H9 (cell line): ENCODE data around the gene SGIP1. TPM values are rescaled to one million over a fixed set of nuclear protein-coding genes. Genes with fewer than 3 reads are reported as not detected.

Source experiments
- DNase-seq: peaks from one replicate; pipeline ENCODE4 v3.0.0-alpha.2; 2017
- H2AFZ ChIP-seq: one replicate; pipeline ENCODE4 v1.6.1; 2013; ENCODE audit warnings: mild to moderate bottlenecking, low read length, control low read depth, moderate library complexity
- H2AK5ac ChIP-seq: 2 replicates; pipeline ENCODE4 v1.6.1; 2013; ENCODE audit warnings: low read length, control low read depth, mixed read lengths; ENCODE audit not compliant: insufficient read length
- H2BK120ac ChIP-seq: one replicate; pipeline ENCODE4 v1.6.1; 2013; ENCODE audit warnings: low read depth, mild to moderate bottlenecking, low read length, control low read depth, inconsistent platforms; ENCODE audit not compliant: poor library complexity, severe bottlenecking
- H2BK12ac ChIP-seq: 2 replicates; pipeline ENCODE4 v1.6.1; 2013; ENCODE audit warnings: low read length, control low read depth, mixed read lengths, low read depth; ENCODE audit not compliant: insufficient read length
- H2BK15ac ChIP-seq: 2 replicates; pipeline ENCODE4 v1.6.1; 2013; ENCODE audit warnings: low read depth, low read length, control low read depth
- H2BK20ac ChIP-seq: one replicate; pipeline ENCODE4 v1.6.1; 2013; ENCODE audit warnings: low read depth, mild to moderate bottlenecking, low read length, control low read depth, inconsistent platforms; ENCODE audit not compliant: poor library complexity, severe bottlenecking
- H2BK5ac ChIP-seq: 2 replicates; pipeline ENCODE4 v1.6.1; 2013; ENCODE audit warnings: low read length, control low read depth, mixed read lengths; ENCODE audit not compliant: insufficient read length
- H3K14ac ChIP-seq: 2 replicates; pipeline ENCODE4 v1.6.1; 2013; ENCODE audit warnings: low read length, control low read depth; ENCODE audit not compliant: insufficient read depth
- H3K18ac ChIP-seq: 2 replicates; pipeline ENCODE4 v1.6.1; 2013; ENCODE audit warnings: low read depth, mild to moderate bottlenecking, mixed read lengths, low read length, control low read depth; ENCODE audit not compliant: insufficient read length
- H3K23ac ChIP-seq: 2 replicates; pipeline ENCODE4 v1.6.1; 2013; ENCODE audit warnings: low read length, control low read depth, mixed read lengths, low read depth; ENCODE audit not compliant: insufficient read length
- H3K23me2 ChIP-seq: 2 replicates; pipeline ENCODE4 v1.6.1; 2013; ENCODE audit warnings: low read depth, mild to moderate bottlenecking, mixed read lengths, low read length, control low read depth; ENCODE audit not compliant: insufficient read length, poor library complexity, severe bottlenecking
- H3K27ac ChIP-seq: 2 replicates; pipeline ENCODE4 v1.5.1; 2013; ENCODE audit warnings: low read length, control low read depth, mixed read lengths, low read depth; ENCODE audit not compliant: insufficient read length
- H3K27me3 ChIP-seq: 2 replicates; pipeline ENCODE4 v1.6.1; 2013; ENCODE audit warnings: low read length, control low read depth, inconsistent platforms; ENCODE audit not compliant: insufficient read depth
- H3K4ac ChIP-seq: 2 replicates; pipeline ENCODE4 v1.6.1; 2013; ENCODE audit warnings: low read depth, mild to moderate bottlenecking, control low read depth, inconsistent platforms, low read length, moderate library complexity
- H3K4me1 ChIP-seq: 2 replicates; pipeline ENCODE4 v1.6.1; 2013; ENCODE audit warnings: low read length, control low read depth, inconsistent platforms; ENCODE audit not compliant: insufficient read depth
- H3K4me2 ChIP-seq: 2 replicates; pipeline ENCODE4 v1.6.1; 2013; ENCODE audit warnings: low read length, control low read depth, mixed read lengths; ENCODE audit not compliant: insufficient read length, insufficient read depth
- H3K56ac ChIP-seq: 2 replicates; pipeline ENCODE4 v1.6.1; 2013; ENCODE audit warnings: low read depth, mild to moderate bottlenecking, mixed read lengths, low read length, control low read depth; ENCODE audit not compliant: insufficient read length
- H3K79me1 ChIP-seq: 2 replicates; pipeline ENCODE4 v1.6.1; 2013; ENCODE audit warnings: low read depth, mild to moderate bottlenecking, moderate library complexity, low read length, control low read depth, inconsistent platforms; ENCODE audit not compliant: insufficient read depth, poor library complexity, severe bottlenecking
- H3K79me2 ChIP-seq: 2 replicates; pipeline ENCODE4 v1.6.1; 2013; ENCODE audit warnings: low read length, control low read depth, inconsistent platforms; ENCODE audit not compliant: insufficient read depth
- H3K9ac ChIP-seq: 2 replicates; pipeline ENCODE4 v1.6.1; 2013; ENCODE audit warnings: low read length, control low read depth, mixed read lengths; ENCODE audit not compliant: insufficient read length; ENCODE audit errors: extremely low read depth
- H3K9me3 ChIP-seq: one replicate; pipeline ENCODE4 v1.6.1; 2013; ENCODE audit warnings: low read depth, low read length, inconsistent platforms; ENCODE audit not compliant: control insufficient read depth
- H3T11ph ChIP-seq: one replicate; pipeline ENCODE4 v1.6.1; 2013; ENCODE audit warnings: mild to moderate bottlenecking, low read length, control low read depth, inconsistent platforms
- H4K20me1 ChIP-seq: one replicate; pipeline ENCODE4 v1.6.1; 2013; ENCODE audit not compliant: control insufficient read depth, insufficient read length, insufficient read depth
- H4K5ac ChIP-seq: 2 replicates; pipeline ENCODE4 v1.6.1; 2013; ENCODE audit warnings: low read depth, mild to moderate bottlenecking, mixed read lengths, low read length, control low read depth; ENCODE audit not compliant: insufficient read length
- H4K8ac ChIP-seq: replicated peaks from 2 replicates; pipeline ENCODE4 v1.6.1; 2013; ENCODE audit warnings: low read length, control low read depth, mixed read lengths, low read depth; ENCODE audit not compliant: insufficient read length
- H4K91ac ChIP-seq: 2 replicates; pipeline ENCODE4 v1.6.1; 2013; ENCODE audit warnings: low read depth, mild to moderate bottlenecking, moderate library complexity, mixed read lengths, low read length, control low read depth; ENCODE audit not compliant: insufficient read length
- H3K27ac Mint-ChIP-seq, 3 experiments: 2 replicates in 2 of 3; 3 replicates in 1 of 3; pipeline ENCODE4 v1.8.0; 2020 to 2021; ENCODE audit warnings: mixed read lengths in 3 of 3, mild to moderate bottlenecking in 1 of 3, moderate library complexity in 1 of 3
- H3K27me3 Mint-ChIP-seq: 2 replicates; pipeline ENCODE4 v1.8.0; 2021; ENCODE audit warnings: low read depth, mild to moderate bottlenecking, moderate library complexity, mixed read lengths
- H3K36me3 Mint-ChIP-seq, 3 experiments: 2 replicates in 2 of 3; 3 replicates in 1 of 3; pipeline ENCODE4 v1.8.0; 2020 to 2021; ENCODE audit warnings: low read depth in 3 of 3, mixed read lengths in 3 of 3; ENCODE audit not compliant: insufficient read depth in 1 of 3
- H3K4me1 Mint-ChIP-seq, 2 experiments: 2 replicates each; pipeline ENCODE4 v1.8.0; 2020; ENCODE audit warnings: mixed read lengths in 2 of 2
- H3K4me3 Mint-ChIP-seq, 2 experiments: 2 replicates in 1 of 2; 3 replicates in 1 of 2; pipeline ENCODE4 v1.8.0; 2020 to 2021; ENCODE audit warnings: mild to moderate bottlenecking in 2 of 2, mixed read lengths in 2 of 2, moderate library complexity in 1 of 2
- H3K9me3 Mint-ChIP-seq, 2 experiments: 2 replicates in 1 of 2; 3 replicates in 1 of 2; pipeline ENCODE4 v1.8.0; 2020; ENCODE audit warnings: mild to moderate bottlenecking in 2 of 2, mixed read lengths in 2 of 2, moderate library complexity in 1 of 2
- CTCF ChIP-seq: fragments of 200-600 bp; sonication (generic); conservative IDR thresholded peaks from 3 replicates; pipeline ENCODE4 v1.8.0; 2021; ENCODE audit warnings: antibody characterized with exemption, mild to moderate bottlenecking
- WGBS: extraction: QIAGEN DNeasy Blood & Tissue Kit; methylation state at CpG from one replicate; pipeline ENCODE4 v1.1.7; 2013; ENCODE audit warnings: missing lambda C conversion rate, low lambda C conversion rate, mixed read lengths; ENCODE audit not compliant: insufficient read length; ENCODE audit errors: extremely low coverage; 5-methylcytosine and 5-hydroxymethylcytosine counted together
- total RNA-seq: library from RNA; stranded (reverse); gene quantifications from 2 replicates; pipeline ENCODE4 v1.2.1, GENCODE V29; 2021

The SGIP1 gene
- total RNA-seq, 1 experiment from 2014 or later: 1.5 TPM

GRCh38 chr1:66671455-66671854, 137.5 kb downstream of the SGIP1 start:
- Mint-ChIP-seq H3K27ac (no peak overlapping the region), H3K4me3 (no peak overlapping the region), H3K36me3 (no peaks in the 10 kb centered on the region), H3K27me3 (no peaks in the 10 kb centered on the region), H3K4me1 (peaks cover 9 to 13% of the 10 kb centered on the region in 2 experiments), H3K9me3 (no peaks in the 10 kb centered on the region)
- Histone ChIP-seq H3K79me2 (no peaks in the 10 kb centered on the region), H3K23ac (no peak overlapping the region), H3K27ac (no peak overlapping the region), H2BK5ac (no peak overlapping the region), H4K91ac (no peak overlapping the region), H3T11ph (no peak overlapping the region), H3K56ac (no peak overlapping the region), H2AFZ (no peak overlapping the region), H3K4me1 (no peaks in the 10 kb centered on the region), H2BK15ac (no peak overlapping the region), H3K4ac (no peak overlapping the region), H2AK5ac (no peak overlapping the region), H3K9me3 (no peaks in the 10 kb centered on the region), H4K5ac (no peak overlapping the region), H3K9ac (no peak overlapping the region), H4K20me1 (no peaks in the 10 kb centered on the region), H2BK120ac (no peak overlapping the region), H3K18ac (no peak overlapping the region), H4K8ac (no peak overlapping the region), H2BK12ac (no peak overlapping the region), H3K23me2 (no peaks in the 10 kb centered on the region), H3K79me1 (no peaks in the 10 kb centered on the region), H3K4me2 (no peak overlapping the region), H3K14ac (no peak overlapping the region), H2BK20ac (no peak overlapping the region), H3K27me3 (no peaks in the 10 kb centered on the region)
- no CpG with 5 or more reads among the region's 1 CpG for WGBS
- DNase-seq: no peak
- no peak for TF ChIP-seq CTCF
